A549 (cell line): Measurements from ENCODE around the gene CDYL.
"Not testable (repeated sequence)": the region's sequence is repeated elsewhere in the genome, so short reads cannot be mapped to it uniquely, and the experiment has no call there.

Experiments used
- CHD2 ChIP-seq: fragments of 150-350 bp; IDR thresholded peaks from 2 replicates; pipeline ENCODE4 v1.6.1; 2014; ENCODE audit warnings: low read length; ENCODE audit not compliant: partially characterized antibody
- CTCF ChIP-seq: fragments of >200 bp; sonication (Bioruptor Twin); formaldehyde crosslinking; IDR thresholded peaks from 3 replicates; pipeline ENCODE4 v1.5.1; 2016
- ELK1 ChIP-seq: fragments of 150-350 bp; IDR thresholded peaks from 2 replicates; pipeline ENCODE4 v1.6.1; 2014; ENCODE audit warnings: low read depth, mild to moderate bottlenecking, low read length
- EP300 ChIP-seq, 2 experiments: fragments of >200 bp; sonication (Bioruptor Twin); formaldehyde crosslinking; IDR thresholded peaks; 2 replicates in 1 of 2; 3 replicates in 1 of 2; pipeline ENCODE4 v1.6.1; 2016 to 2017
- FOSB ChIP-seq: fragments of 250-450 bp; sonication (Bioruptor Pico); IDR thresholded peaks from 2 replicates; pipeline ENCODE4 v1.5.0; 2020; ENCODE audit warnings: mild to moderate bottlenecking, moderate library complexity
- HOXA7 ChIP-seq: fragments of 250-450 bp; sonication (Bioruptor Pico); IDR thresholded peaks from 2 replicates; pipeline ENCODE4 v1.5.0; 2020; ENCODE audit warnings: mild to moderate bottlenecking, moderate library complexity
- JUNB ChIP-seq: fragments of >200 bp; sonication (Bioruptor Twin); formaldehyde crosslinking; IDR thresholded peaks from 2 replicates; pipeline ENCODE4 v1.6.1; 2016
- MAX ChIP-seq: IDR thresholded peaks from 2 replicates; pipeline ENCODE4 v1.6.1; 2012
- PHF8 ChIP-seq: fragments of 200-600 bp; sonication (generic); IDR thresholded peaks from 2 replicates; pipeline ENCODE4 v1.6.1; 2016; ENCODE audit warnings: low read depth, mild to moderate bottlenecking, antibody characterized with exemption, moderate library complexity, borderline replicate concordance
- POLR2A ChIP-seq: IDR thresholded peaks from 2 replicates; pipeline ENCODE4 v1.6.1; 2012; ENCODE audit warnings: mild to moderate bottlenecking, low read length
- POLR2AphosphoS2 ChIP-seq: conservative IDR thresholded peaks from 2 replicates; pipeline ENCODE4 v1.6.1; 2012; ENCODE audit warnings: low read length, improper control_type of control experiment, inconsistent platforms
- SMC3 ChIP-seq: fragments of >200 bp; sonication (Bioruptor Twin); formaldehyde crosslinking; IDR thresholded peaks from 3 replicates; pipeline ENCODE4 v1.6.1; 2018; ENCODE audit warnings: inconsistent platforms
- ZC3H11A ChIP-seq: fragments of 450-650 bp; IDR thresholded peaks from 2 replicates; pipeline ENCODE4 v1.6.1; 2014; ENCODE audit warnings: antibody characterized with exemption, mild to moderate bottlenecking

GRCh38 chr6:4852186-4852585 lies 76.0 kb downstream of the CDYL start:
- TF ChIP-seq CTCF; MAX; CHD2; ELK1; POLR2A; PHF8; FOSB (CRISPR knock-in tag); SMC3; POLR2AphosphoS2; ZC3H11A; JUNB; EP300 (IDR thresholded peaks at IDR 0.05); HOXA7: not testable (repeated sequence)
